HEK293 (cell line): ENCODE data around the gene TSPAN1.
A peak's percentile ranks its signal among the peaks of the same experiment; 100 is the strongest.

Experiments
- CTCF ChIA-PET: fragments of 350-600 bp; formaldehyde crosslinking; extraction: SDS; loops from one replicate; lab custom pipeline; 2021; ENCODE audit warnings: antibody characterized with exemption; lab: Yijun Ruan, JAX
- POLR2A ChIA-PET: fragments of 300-600 bp; formaldehyde crosslinking; extraction: SDS; loops from one replicate; lab custom pipeline; 2020; ENCODE audit warnings: antibody characterized with exemption, inconsistent platforms; lab: Yijun Ruan, JAX
- H3K27ac ChIP-seq: fragments of 200-500 bp; sonication (Bioruptor generic); 2 replicates; pipeline ENCODE4 v1.5.1; 2014; ENCODE audit warnings: low read depth, low read length, control low read depth, inconsistent platforms; ENCODE audit errors: extremely low read depth
- H3K36me3 ChIP-seq, 2 experiments: fragments of 200-500 bp in 1 of 2; sonication (Bioruptor generic) in 1 of 2; 1 replicate in 1 of 2; 2 replicates in 1 of 2; pipeline ENCODE4 v1.5.1; 2014 to 2017; ENCODE audit warnings: inconsistent platforms in 2 of 2, low read length in 2 of 2; ENCODE audit not compliant: control insufficient read depth in 2 of 2, insufficient read depth in 1 of 2
- H3K4me1 ChIP-seq: fragments of 200-500 bp; sonication (Bioruptor generic); 2 replicates; pipeline ENCODE4 v1.5.1; 2014; ENCODE audit warnings: mild to moderate bottlenecking, low read length, inconsistent platforms; ENCODE audit not compliant: control insufficient read depth, insufficient read depth
- H3K4me3 ChIP-seq: 2 replicates; pipeline ENCODE4 v1.5.1; 2011; ENCODE audit warnings: low read depth, mild to moderate bottlenecking, control low read depth, low read length, moderate library complexity
- H3K9me3 ChIP-seq: fragments of 200-500 bp; sonication (Bioruptor generic); 2 replicates; pipeline ENCODE4 v1.5.1; 2014; ENCODE audit warnings: low read depth, low read length, inconsistent platforms; ENCODE audit not compliant: control insufficient read depth, insufficient read depth
- BCL11A ChIP-seq: fragments of 450-650 bp; formaldehyde crosslinking; IDR thresholded peaks from 2 replicates; pipeline ENCODE4 v1.5.1; 2016; ENCODE audit warnings: low read depth, missing biosample characterization, missing genetic modification characterization
- GLIS1 ChIP-seq: fragments of 450-650 bp; formaldehyde crosslinking; IDR thresholded peaks from 2 replicates; pipeline ENCODE4 v1.5.1; 2016; ENCODE audit warnings: missing biosample characterization, missing genetic modification characterization
- HIC1 ChIP-seq: fragments of 450-650 bp; formaldehyde crosslinking; IDR thresholded peaks from 2 replicates; pipeline ENCODE4 v1.5.1; 2016; ENCODE audit warnings: missing biosample characterization, missing genetic modification characterization
- KLF7 ChIP-seq: fragments of 450-650 bp; formaldehyde crosslinking; IDR thresholded peaks from 2 replicates; pipeline ENCODE4 v1.5.1; 2016; ENCODE audit warnings: missing biosample characterization, missing genetic modification characterization, borderline replicate concordance
- PRDM1 ChIP-seq: fragments of 450-650 bp; formaldehyde crosslinking; IDR thresholded peaks from 2 replicates; pipeline ENCODE4; 2016; ENCODE audit warnings: missing biosample characterization, missing genetic modification characterization
- SALL2 ChIP-seq: fragments of 450-650 bp; formaldehyde crosslinking; IDR thresholded peaks from 2 replicates; pipeline ENCODE4 v1.5.0; 2017; ENCODE audit warnings: missing biosample characterization, mild to moderate bottlenecking, missing genetic modification characterization, borderline replicate concordance
- TSHZ1 ChIP-seq: fragments of 450-650 bp; formaldehyde crosslinking; IDR thresholded peaks from 2 replicates; pipeline ENCODE4 v1.5.1; 2016; ENCODE audit warnings: missing biosample characterization, missing genetic modification characterization, borderline replicate concordance
- YY1 ChIP-seq: fragments of 450-650 bp; formaldehyde crosslinking; IDR thresholded peaks from 2 replicates; pipeline ENCODE4 v1.5.1; 2018; ENCODE audit warnings: missing biosample characterization, missing genetic modification characterization
- ZNF10 ChIP-seq: fragments of 450-650 bp; formaldehyde crosslinking; IDR thresholded peaks from 2 replicates; pipeline ENCODE4 v1.5.1; 2017; ENCODE audit warnings: missing biosample characterization, missing genetic modification characterization
- ZNF175 ChIP-seq: fragments of 450-650 bp; formaldehyde crosslinking; IDR thresholded peaks from 2 replicates; pipeline ENCODE4 v1.5.1; 2016; ENCODE audit warnings: missing biosample characterization, missing genetic modification characterization
- ZNF324 ChIP-seq: fragments of 450-650 bp; formaldehyde crosslinking; IDR thresholded peaks from 2 replicates; pipeline ENCODE4 v1.5.1; 2016; ENCODE audit warnings: missing biosample characterization, missing genetic modification characterization
- ZNF335 ChIP-seq: fragments of 450-650 bp; formaldehyde crosslinking; conservative IDR thresholded peaks from 2 replicates; pipeline ENCODE4 v1.5.1; 2016; ENCODE audit warnings: missing biosample characterization, missing genetic modification characterization
- ZNF37A ChIP-seq: fragments of 450-650 bp; IDR thresholded peaks from 2 replicates; pipeline ENCODE4 v1.5.1; 2018; ENCODE audit warnings: missing biosample characterization, missing genetic modification characterization
- ZNF521 ChIP-seq: fragments of 450-650 bp; formaldehyde crosslinking; IDR thresholded peaks from 2 replicates; pipeline ENCODE4 v1.5.1; 2017; ENCODE audit warnings: missing biosample characterization, mild to moderate bottlenecking, missing genetic modification characterization
- ZNF596 ChIP-seq: fragments of 450-650 bp; IDR thresholded peaks from 2 replicates; pipeline ENCODE4 v1.5.0; 2018; ENCODE audit warnings: missing biosample characterization, mild to moderate bottlenecking, missing genetic modification characterization, moderate library complexity
- ZNF624 ChIP-seq: fragments of 450-650 bp; formaldehyde crosslinking; IDR thresholded peaks from 2 replicates; pipeline ENCODE4 v1.5.1; 2017; ENCODE audit warnings: missing biosample characterization, missing genetic modification characterization
- ZNF645 ChIP-seq: fragments of 450-650 bp; formaldehyde crosslinking; IDR thresholded peaks from 2 replicates; pipeline ENCODE4; 2016; ENCODE audit warnings: missing biosample characterization, missing genetic modification characterization
- TF ChIP-seq, protein P1 (sequence below): fragments of 450-650 bp; formaldehyde crosslinking; IDR thresholded peaks from 2 replicates; pipeline ENCODE4 v1.5.1; 2016; ENCODE audit warnings: missing biosample characterization, missing genetic modification characterization
- TF ChIP-seq, protein P2 (sequence below): fragments of 450-650 bp; formaldehyde crosslinking; IDR thresholded peaks from 2 replicates; pipeline ENCODE4 v1.5.1; 2017; ENCODE audit warnings: missing biosample characterization, missing genetic modification characterization
- TF ChIP-seq, protein P3 (sequence below): fragments of 450-650 bp; formaldehyde crosslinking; IDR thresholded peaks from 2 replicates; pipeline ENCODE4 v1.5.1; 2016; ENCODE audit warnings: missing biosample characterization, missing genetic modification characterization

Gene TSPAN1

GRCh38 chr1:46174448-46175231 lies at the start of gene TSPAN1:
Gene TSPAN1 (plus strand): TSS chr1:46175087. CDS start chr1:46181108, 6,021 bp downstream.
- CTCF ChIA-PET: interaction anchor here (2.3 kb wide), 1 partner anchor 138 kb away, joined by 12 read pairs; no protein-coding TSS in a partner anchor
- Histone ChIP-seq H3K36me3 (no peaks in the 10 kb centered on the region), H3K4me1 (no peaks in the 10 kb centered on the region; the same call in 1 of the 2 replicates), H3K4me3 (no peak within 1 kb of the TSS), H3K9me3 (no peaks in the 10 kb centered on the region), H3K27ac (no peak within 1 kb of the TSS)
- POLR2A ChIA-PET: no interaction called here
- TF ChIP-seq, protein P1, sequence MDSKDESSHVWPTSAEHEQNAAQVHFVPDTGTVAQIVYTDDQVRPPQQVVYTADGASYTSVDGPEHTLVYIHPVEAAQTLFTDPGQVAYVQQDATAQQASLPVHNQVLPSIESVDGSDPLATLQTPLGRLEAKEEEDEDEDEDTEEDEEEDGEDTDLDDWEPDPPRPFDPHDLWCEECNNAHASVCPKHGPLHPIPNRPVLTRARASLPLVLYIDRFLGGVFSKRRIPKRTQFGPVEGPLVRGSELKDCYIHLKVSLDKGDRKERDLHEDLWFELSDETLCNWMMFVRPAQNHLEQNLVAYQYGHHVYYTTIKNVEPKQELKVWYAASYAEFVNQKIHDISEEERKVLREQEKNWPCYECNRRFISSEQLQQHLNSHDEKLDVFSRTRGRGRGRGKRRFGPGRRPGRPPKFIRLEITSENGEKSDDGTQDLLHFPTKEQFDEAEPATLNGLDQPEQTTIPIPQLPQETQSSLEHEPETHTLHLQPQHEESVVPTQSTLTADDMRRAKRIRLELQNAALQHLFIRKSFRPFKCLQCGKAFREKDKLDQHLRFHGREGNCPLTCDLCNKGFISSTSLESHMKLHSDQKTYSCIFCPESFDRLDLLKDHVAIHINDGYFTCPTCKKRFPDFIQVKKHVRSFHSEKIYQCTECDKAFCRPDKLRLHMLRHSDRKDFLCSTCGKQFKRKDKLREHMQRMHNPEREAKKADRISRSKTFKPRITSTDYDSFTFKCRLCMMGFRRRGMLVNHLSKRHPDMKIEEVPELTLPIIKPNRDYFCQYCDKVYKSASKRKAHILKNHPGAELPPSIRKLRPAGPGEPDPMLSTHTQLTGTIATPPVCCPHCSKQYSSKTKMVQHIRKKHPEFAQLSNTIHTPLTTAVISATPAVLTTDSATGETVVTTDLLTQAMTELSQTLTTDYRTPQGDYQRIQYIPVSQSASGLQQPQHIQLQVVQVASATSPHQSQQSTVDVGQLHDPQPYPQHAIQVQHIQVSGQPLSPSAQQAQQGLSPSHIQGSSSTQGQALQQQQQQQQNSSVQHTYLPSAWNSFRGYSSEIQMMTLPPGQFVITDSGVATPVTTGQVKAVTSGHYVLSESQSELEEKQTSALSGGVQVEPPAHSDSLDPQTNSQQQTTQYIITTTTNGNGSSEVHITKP (tag by site-specific recombination): peak; percentile 43; the same call in 1 of the 2 replicates
- TF ChIP-seq TSHZ1 (tag by site-specific recombination) (no peak), SALL2 (tag by site-specific recombination) (0 out of 2 replicates have a peak, but pooled peaks have one; percentile 23), HIC1 (tag by site-specific recombination) (no peak), BCL11A (tag by site-specific recombination) (no peak), GLIS1 (tag by site-specific recombination) (no peak), PRDM1 (tag by site-specific recombination) (no peak), KLF7 (tag by site-specific recombination) (no peak), ZNF645 (tag by site-specific recombination) (no peak), ZNF596 (tag by site-specific recombination) (no peak), ZNF324 (tag by site-specific recombination) (no peak), ZNF521 (tag by site-specific recombination) (no peak), ZNF10 (tag by site-specific recombination) (no peak), ZNF335 (tag by site-specific recombination) (peak; percentile 45; the same call in 1 of the 2 replicates), YY1 (tag by site-specific recombination) (no peak), ZNF624 (0 out of 2 replicates have a peak, but pooled peaks have one; percentile 23), ZNF37A (tag by site-specific recombination) (no peak), ZNF175 (tag by site-specific recombination) (no peak)
- TF ChIP-seq, protein P2, sequence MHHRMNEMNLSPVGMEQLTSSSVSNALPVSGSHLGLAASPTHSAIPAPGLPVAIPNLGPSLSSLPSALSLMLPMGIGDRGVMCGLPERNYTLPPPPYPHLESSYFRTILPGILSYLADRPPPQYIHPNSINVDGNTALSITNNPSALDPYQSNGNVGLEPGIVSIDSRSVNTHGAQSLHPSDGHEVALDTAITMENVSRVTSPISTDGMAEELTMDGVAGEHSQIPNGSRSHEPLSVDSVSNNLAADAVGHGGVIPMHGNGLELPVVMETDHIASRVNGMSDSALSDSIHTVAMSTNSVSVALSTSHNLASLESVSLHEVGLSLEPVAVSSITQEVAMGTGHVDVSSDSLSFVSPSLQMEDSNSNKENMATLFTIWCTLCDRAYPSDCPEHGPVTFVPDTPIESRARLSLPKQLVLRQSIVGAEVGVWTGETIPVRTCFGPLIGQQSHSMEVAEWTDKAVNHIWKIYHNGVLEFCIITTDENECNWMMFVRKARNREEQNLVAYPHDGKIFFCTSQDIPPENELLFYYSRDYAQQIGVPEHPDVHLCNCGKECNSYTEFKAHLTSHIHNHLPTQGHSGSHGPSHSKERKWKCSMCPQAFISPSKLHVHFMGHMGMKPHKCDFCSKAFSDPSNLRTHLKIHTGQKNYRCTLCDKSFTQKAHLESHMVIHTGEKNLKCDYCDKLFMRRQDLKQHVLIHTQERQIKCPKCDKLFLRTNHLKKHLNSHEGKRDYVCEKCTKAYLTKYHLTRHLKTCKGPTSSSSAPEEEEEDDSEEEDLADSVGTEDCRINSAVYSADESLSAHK: no peak
- TF ChIP-seq, protein P3, sequence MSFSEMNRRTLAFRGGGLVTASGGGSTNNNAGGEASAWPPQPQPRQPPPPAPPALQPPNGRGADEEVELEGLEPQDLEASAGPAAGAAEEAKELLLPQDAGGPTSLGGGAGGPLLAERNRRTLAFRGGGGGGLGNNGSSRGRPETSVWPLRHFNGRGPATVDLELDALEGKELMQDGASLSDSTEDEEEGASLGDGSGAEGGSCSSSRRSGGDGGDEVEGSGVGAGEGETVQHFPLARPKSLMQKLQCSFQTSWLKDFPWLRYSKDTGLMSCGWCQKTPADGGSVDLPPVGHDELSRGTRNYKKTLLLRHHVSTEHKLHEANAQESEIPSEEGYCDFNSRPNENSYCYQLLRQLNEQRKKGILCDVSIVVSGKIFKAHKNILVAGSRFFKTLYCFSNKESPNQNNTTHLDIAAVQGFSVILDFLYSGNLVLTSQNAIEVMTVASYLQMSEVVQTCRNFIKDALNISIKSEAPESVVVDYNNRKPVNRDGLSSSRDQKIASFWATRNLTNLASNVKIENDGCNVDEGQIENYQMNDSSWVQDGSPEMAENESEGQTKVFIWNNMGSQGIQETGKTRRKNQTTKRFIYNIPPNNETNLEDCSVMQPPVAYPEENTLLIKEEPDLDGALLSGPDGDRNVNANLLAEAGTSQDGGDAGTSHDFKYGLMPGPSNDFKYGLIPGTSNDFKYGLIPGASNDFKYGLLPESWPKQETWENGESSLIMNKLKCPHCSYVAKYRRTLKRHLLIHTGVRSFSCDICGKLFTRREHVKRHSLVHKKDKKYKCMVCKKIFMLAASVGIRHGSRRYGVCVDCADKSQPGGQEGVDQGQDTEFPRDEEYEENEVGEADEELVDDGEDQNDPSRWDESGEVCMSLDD (tag by site-specific recombination): peak; percentile 64; the same call in 1 of the 2 replicates
